NCI-H2081 (cell line): ENCODE data around the gene TBCD.
"Not testable (repeated sequence)": the region's sequence is repeated elsewhere in the genome, so short reads cannot be mapped to it uniquely, and the experiment has no call there.

Experiments
- DNase-seq, 2 experiments: peaks; one replicate each; lab custom pipeline; 2025; lab: John Stamatoyannopoulos, UW

The TBCD gene

DNA sequence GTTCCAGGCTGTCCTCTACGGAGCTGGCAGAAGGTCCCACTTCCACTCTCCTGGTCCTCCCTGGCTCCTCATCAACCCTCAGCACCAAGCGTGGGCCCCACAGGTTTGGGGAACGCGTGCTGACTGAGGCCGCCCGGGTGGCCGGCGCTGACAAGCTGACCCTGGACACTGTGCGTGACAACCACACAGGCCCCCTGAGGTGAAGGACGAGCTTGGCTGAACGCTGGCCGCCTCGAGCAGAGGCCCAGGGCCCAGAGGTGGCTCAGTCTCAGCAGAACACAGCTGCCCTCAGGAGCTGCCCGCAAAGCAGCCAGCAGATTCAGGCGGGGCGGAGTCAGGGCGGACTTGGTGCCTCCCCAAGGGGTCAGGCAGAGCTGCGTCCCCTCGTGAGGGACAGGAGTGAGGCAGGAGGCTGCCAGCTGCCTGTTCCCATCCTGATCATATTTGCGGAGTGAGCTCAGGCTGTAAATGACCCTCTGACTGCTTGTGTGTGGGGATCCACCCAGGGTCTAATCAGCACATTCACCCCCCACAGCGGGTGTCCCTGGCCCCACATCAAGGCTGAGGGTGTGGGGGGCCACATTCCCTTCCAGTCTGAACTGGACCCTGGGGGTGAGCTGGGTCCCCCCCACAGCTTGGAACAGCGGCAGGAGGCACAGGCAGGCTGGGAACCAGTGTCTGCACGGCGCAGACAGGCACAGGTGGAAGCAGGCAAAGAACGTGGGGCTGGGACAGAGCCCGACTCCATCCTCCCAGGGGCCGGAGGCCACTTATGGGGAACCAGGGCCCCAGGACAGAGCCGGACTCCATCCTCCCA, 222.5 kb downstream of the TBCD start:
- no peak for DNase-seq

DNA sequence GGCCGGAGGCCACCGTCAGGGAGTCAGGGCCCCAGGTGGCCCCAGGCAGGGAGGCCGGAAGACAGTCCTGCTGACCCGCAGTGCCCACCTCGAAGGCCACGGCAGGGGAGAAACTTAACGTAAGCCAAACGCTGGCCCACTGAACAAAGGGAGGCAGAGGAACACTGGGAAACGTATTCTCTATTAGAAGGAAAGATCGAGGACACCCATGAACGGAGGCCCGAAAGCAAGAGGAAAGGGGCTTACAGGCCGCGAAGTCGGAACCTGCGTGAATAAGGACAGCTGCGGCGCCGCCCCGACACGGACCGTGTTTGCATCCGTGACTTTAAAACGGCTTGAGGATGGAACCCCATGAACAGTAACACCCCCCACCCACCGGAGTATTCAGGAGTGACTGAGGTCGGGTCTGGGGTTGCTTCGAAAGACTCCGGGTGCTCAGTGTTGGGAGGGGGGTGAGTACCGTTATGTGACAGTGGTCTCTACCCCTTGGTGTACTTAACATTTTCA, 225.2 kb downstream of the TBCD start:
- DNase-seq, result no peak

DNA sequence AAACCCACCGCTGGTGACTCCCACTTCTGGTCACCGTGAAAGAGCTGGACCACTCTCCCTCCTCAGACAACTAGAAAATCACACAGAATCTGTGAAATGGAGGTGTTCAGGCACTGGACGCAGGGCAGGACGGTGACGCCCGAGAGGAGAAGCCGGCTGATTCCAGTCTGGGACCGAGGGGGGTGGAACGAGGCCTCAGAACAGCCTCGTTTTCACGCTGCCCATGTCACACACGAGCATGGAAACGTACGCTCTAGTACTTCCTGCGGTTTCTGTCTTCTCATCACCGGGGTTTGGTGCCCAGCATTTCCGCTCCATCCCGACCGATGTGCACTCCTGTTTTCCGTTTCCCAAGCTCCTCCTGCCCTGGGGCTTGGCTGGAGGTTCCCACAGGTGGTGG, 225.7 kb downstream of the TBCD start:
- no peak for DNase-seq

DNA sequence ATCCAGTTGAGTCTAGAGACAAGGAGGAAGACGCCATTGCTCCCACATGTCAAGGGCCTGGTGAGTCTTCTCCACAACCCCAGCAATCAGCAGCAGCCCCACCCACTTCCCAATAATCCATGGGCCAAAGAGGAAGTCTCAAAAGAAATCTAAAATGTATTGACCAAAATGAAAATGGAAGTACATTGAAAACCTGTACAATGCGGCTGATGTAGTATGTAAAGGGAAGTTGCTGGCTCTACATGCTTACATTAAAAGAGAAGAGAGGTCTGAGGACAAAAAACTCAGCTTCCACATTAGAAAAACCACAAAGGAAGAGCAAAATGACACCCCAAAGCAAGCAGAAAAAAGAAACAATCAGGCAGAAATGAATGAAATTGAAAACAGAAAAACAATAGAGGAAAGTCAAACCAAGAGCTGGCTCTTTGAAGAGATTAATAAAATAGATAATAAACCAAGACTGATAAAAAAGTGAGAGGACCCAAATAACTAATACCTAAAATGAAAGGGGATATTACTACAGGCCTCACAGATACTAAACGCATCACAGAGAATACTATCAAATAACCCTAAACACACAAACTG, 227.0 kb downstream of the TBCD start:
- DNase-seq, result no peak

DNA sequence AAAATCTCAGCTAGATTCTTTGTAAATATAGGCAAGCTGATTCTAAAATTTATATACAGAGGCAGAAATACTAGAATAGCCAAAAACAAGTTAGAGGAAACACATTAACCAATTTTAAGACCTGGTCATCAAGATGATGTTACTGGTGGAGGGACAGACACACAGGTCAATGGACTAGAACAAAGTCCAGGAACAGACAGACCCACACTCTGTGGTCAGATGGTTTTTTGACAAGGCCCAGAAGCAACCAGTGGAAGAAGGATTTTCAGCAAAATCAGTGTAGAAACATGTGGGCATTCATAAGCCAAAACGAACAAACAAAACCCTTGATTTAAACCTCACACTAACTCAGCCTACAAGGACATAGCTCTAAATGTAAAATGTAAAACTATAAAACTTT, 227.9 kb downstream of the TBCD start:
- no peak for DNase-seq

DNA sequence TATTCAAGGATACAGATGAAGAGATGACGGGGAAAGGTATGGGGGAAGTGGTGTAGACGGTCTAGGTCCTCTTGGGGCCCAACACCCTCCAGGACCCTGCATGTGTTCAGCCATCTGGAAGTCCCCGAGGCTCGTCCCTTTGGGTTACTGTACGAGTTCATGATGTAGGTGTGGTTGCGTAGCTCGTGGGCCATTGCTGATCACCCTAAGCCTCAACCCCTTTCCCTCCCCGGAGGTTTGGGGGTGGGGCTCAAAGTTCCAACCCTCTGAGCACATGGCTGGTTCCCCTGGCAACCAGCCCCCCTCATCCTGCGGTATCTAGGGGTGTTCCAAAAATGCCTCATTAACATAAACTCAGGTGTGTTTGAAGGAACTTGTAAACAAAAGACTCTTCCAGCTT, 228.8 kb downstream of the TBCD start:
- DNase-seq, result no peak

DNA sequence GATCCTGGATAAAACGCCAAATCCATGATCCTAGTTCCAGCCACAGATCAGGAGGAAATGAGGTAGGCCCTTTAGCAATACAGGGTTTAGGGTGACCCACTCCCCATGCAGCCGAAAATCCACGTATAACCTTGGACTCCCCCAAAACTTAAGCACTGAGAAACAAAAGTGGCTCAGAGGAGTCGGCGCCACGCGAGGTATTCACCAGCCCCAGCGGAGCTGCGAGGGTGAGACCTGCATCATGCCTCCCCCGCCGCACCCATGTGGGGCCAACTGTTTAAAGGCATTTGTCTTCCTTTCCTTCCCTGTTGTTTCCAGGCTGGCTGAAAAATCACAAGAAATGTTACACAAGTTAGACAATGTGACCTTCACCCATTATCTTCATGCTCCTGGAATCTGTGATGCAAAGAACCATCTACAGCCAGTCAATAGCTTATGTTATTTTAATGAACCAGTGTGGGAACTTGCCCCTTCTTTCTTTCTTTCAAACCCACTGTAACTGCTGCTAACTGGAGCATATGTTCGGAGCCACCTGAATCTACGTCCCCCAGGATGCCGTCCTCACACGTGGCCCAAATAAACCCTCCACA, 229.4 kb downstream of the TBCD start:
- no peak for DNase-seq

DNA sequence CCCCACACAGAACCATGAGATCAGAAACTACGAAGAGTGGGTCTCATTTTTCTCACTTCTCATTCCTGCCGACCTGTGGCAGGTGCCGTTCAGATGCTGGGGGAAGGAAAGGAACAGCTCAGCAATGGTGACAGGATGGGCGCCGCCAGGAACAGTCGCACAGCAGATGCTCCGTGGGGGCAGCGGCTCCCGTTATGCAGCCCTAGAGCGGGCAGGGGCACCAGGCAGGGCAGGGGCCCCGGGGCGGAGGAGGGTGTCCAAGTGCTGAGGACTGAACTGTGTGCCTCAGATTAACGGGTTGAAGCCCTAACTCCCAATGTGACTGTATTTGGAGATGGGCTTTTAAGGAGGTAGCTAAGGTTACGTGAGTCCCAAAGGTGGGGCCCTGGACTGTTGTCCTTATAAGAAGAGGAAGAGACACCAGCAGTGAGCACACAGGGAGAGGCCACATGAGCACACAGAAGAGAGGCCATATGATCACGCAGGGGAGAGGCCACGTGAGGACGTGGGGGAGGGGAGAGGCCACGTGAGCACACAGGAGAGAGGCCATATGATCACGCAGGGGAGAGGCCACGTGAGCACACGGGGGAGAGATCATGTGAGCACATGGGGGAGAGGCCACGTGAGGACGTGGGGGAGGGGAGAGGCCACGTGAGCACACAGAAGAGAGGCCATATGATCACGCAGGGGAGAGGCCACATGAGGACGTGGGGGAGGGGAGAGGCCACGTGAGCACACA, 231.8 kb downstream of the TBCD start:
- no peak for DNase-seq

DNA sequence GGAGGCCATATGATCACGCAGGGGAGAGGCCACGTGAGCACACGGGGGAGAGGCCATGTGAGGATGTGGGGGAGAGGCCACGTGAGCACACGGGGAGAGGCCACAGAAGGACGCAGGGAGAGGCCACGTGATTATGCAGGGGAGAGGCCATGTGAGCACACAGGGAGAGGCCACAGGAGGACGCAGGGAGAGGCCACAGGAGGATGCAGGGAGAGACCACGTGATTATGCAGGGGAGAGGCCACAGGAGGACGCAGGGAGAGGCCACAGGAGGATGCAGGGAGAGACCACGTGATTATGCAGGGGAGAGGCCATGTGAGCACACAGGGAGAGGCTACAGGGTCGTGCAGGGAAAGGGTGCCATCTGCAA, 232.4 kb downstream of the TBCD start:
- DNase-seq, result not testable (repeated sequence)

DNA sequence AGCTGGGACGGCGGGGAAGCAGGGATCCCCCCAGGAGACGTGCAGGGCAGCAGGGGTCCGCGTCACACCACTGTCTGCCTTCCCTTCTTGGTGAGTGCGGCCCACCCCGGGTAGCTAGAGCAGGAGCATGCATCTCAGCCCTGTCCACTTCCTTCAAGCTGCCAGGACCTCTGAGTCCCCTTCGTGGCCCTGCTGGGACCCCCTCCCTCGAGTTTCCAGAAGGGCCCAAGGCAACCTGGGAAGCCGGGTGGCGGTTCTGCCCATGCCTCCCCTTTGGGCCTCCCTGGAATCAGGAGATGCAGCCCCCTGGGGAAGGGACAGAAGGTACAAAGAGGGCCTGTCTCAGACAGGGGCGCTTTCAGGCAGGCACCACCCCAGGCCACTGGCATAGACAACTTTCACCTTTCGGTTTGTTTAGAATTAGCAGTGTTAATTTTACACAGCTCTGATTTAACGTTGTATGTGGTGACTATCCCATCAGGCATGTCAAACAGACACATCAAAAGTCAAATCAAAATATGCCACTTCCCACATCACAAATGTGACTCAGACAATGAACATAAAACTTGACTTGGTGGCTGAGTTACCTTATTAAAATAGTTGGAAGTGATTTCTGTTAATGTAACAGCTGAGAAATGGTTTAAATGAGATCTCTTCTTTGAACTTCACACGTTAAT, 233.0 kb downstream of the TBCD start:
- DNase-seq, result no peak

DNA sequence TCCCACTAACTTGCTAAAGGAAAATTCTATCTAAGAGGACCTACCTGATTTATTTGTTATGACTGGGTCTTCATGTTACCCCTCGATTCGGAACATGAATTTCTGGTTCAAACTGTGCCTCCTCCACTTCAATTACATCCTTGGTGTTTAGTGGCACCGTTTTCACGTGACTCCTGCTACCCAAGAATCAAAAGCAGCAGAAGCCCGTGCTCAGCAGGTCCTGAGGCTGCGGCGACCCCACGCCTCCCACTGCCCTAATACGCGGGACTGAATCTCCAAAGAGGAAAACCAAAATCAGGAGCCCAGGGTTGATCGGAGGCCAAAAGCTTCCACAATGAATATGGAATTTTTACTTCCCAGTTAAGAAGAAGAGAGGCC, 233.6 kb downstream of the TBCD start:
- no peak for DNase-seq

DNA sequence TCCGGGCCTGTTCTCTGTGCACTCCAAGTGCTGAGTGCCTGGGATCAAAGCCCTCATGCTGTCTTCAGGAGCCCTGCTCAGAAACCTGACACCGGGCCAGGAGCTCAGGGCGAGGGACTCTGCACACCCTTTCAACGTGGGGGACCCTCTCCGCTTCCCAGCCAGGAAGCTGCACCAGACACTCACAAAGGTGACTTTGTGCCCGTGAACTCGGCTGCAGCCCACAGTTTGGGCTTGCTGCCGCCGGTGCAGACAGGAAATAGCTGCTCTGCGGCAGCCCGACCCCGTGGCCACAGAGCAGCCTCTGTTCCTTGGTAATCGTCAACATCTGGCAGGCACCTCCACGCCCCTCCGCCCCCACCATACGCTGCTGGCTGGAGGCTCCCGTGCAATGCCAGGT, 234.1 kb downstream of the TBCD start:
- DNase-seq, result no peak

DNA sequence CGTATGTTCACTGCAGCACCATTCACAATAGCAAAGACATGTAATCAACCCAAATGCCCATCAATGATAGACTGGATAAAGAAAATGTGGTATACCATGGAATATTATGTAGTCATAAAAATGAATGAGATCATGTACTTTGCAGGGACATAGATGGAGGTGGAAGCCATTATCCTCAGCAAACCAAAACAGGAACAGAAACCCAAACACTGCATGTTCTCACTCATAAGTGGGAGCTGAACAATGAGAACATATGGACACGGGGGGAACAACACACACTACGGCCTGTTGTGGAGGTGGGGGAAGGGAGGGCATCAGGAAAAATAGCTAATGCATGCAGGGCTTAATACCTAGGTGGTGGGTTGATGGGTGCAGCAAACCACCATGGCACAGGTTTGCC, 237.2 kb downstream of the TBCD start:
- not testable (repeated sequence) for DNase-seq

DNA sequence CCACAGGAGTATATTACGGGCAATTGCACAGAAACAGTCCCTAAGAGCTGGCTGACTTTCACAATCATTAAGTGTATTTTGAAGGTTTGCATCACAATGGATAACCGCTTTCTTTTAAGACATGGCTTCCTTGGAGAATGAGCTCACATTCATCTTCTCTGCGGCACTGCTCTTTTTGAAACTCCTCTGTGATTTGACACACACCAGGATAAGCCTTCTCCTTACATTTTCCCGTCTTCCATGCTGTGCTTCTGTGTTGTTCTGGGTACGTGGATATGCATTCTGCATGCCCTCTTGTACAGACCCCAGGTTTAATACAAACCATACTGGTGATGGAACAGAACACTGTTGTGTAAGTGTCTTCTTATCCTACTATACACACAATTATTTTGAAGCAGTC, 238.0 kb downstream of the TBCD start:
- DNase-seq, result no peak

DNA sequence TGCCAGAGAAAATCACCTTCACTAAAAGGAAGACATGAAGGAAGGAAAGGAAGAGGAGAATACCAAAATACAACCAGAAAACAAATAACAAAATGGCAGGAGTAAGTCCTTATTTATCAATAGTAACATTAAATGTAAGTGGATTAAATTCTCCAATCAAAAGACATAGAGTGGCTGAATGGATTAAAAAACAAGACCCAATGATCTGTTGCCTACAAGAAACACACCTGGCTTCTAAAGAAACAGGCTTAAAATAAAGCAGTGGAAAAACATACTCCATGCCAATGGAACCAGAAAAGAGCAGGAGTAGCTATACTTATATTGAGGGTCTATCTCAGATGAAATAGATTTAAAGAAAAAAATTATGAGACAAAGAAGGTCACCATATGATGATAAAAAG, 241.1 kb downstream of the TBCD start:
- DNase-seq, result no peak
